ENCODE results near the gene PRND.
"Not testable (repeated sequence)": the region's sequence is repeated elsewhere in the genome, so short reads cannot be mapped to it uniquely, and the experiment has no call there.

PRND gene

DNA sequence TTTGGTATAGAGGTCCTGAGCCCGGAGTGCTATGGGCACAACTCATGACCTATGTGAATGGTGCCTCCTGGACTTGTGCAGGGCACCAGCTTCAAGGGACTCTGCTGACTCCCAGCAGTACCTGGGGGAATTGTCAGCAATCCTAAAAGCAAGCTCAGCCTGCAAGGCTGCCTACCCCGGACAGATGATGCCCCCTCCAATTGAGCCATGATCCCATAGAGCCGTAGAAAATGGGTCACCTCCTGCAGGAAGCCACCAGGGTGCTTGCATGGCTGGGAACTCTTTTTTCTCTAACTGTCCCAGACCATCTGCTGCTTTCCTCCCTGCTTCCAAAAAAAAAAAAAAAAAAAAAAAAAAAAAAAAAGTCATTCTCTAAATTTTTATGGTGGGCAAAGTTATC is 12.9 kb upstream of the PRND start:
- DNase-seq (ENCODE audit: low read depth), result no peak

DNA sequence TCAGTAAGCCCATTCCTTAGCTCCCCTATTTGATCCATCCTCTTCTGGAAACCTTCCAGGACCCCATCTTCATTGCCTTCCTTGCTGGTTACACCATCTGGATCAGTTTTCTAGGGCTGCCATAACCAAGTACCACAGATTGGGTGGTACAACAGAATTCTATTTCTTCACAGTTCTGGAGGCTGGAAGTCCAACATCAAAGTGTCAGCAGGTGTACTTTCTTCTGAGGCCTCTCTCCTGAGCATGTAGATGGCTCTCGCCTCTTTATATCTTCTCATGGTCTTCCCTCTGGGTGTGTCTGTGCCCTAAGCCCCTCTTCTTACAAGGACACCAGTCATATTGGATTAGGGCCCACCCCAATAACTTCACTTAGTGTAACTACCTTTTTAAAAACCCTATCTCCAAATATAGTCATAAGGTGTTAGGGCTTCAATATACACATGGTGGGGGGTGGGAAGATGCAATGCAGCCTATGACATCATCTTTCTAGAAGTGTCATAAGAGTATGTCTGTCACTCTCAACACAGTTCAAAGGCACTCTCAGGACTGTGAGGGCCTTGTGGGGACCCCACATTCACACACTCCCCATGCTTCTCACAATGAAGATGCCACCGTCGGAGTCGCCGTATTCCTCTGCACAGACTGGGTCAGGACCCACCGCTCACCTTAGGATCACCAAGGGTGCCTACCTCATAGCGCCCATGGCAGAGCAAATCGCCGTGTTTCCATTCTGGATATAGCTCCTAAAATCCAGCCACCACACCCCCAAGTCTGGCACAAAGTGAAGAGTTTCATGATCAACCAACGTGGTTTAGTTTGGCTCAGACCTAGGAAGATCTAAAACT is 12.2 kb upstream of the PRND start:
- DNase-seq (ENCODE audit: low read depth), result no peak

DNA sequence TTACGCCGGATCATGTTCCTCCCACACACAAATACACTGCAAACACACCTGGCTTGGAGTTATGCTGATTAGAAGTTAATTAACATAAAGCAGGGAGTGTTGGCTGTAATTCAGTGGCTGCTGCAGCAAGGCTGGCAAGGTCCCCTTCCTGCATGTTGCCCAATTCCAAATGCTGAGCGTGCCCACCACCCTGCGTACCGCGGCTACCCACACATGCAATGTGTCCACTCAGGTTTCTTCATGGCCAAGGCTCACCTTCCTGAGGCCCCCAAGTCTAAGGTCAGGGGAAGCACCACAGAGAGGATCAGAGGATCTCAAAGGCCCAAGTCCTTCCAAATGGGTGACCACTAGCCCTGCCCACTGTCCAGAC is 11.6 kb upstream of the PRND start:
- DNase-seq (ENCODE audit: low read depth), result no peak

DNA sequence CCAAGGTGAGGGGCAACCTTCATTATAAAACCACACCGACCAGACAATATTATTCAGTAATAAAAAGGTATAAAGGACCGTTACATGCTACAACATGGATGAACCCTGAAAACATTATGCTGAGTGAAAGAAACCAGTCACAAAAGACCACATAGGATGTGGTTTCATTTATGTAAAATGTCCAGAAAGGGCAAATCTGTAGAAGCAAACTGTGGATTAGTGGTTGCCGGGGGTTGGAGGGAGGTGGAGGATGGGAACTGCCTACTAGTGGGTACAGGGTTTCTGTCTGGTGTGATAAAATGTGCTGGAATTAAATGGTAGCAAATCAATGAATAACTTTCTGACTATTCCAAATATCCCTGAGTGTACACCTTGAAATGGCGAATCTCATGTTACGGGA is 10.2 kb upstream of the PRND start:
- no peak for DNase-seq (ENCODE audit: low read depth)

DNA sequence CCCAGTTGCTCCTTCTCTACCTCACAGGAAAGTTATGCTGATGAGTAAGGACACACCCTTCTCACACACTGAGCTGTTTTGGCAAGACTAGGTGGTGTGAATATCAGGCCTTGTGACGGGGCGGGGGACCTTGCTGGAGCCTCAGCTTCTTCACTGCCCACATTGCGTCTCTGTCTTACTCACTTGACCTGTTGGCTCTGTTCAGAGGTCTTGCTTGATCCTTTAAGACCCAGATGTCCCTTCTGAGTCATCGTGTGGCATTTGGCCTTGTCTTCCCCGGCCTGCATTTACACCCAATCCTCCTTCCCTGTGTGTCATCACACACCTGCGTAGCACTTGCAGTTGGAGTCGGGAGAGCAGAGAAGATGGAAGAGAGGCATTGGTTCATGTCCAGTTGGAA is 8.3 kb upstream of the PRND start:
- DNase-seq (ENCODE audit: low read depth), result no peak

DNA sequence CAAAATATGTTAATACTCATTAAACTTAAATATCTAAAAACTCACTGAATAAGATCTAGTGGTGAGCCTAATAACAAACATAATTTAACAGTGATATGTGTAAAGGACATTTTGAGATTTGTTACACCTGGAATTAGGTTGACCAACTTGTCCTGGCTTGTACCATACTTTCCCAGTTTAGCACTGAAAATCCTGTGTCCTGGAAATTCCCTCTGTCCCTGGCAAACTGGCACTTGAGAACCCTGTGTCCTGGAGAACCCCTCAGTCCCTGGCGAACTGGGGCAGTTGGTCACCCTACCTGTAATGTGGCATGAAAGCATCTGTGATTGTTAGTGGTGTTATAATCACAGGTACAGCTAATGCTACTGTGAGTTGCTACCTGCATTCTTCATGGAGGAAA is 6.9 kb upstream of the PRND start:
- no peak for DNase-seq (ENCODE audit: low read depth)

DNA sequence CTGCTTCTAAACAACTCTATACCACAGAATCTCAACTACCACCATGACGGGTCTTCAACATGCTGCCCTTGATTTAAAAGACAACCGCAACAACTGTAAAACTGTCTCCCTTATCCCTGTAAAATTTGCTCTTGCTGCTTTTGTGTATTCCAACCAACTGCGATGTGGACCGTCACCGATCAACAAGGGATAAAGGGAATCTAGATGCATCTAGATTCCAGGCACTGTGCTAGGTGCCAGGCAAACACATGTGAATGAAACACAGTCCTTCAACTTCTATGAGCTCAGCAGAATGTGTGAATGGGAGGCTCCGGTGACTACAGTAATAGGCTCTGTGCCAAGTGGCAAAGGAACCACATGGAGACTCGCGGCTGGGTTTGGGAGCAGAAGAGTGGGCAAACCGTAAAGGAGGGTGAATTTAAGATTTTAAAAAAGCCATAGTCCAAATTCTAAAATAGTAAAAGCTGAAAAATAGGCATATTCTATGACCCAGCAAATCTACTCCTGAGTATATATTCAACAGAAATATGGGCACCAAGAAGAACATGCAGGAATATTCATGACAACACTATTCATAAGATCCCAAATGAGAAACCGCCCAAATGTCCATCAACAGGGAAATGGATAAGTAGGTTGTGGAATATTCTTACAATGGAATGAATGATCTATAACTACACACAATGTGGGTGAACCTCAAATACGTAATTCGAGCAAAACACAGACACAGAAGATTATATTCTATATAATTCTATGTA is 3.7 kb upstream of the PRND start:
- no peak for DNase-seq (ENCODE audit: low read depth)

DNA sequence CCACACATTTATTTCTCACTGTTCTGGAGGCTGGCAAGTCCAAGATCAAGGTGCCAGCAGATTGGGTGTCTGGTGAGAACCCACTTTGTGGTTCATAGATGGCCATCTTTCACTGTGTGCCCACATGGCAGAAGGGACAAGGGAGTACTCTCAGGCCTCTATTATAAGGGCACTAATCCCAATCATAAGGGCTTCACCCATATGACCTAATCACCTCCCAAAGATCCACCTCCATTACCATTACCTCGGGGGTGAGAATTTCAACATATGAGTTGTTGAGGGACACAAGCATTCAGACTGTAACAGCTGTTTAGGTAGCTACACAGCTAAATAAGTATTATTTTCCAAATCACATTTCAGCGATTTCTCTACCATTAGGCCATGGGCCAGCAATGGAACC is 2.5 kb upstream of the PRND start:
- DNase-seq (ENCODE audit: low read depth), result no peak

DNA sequence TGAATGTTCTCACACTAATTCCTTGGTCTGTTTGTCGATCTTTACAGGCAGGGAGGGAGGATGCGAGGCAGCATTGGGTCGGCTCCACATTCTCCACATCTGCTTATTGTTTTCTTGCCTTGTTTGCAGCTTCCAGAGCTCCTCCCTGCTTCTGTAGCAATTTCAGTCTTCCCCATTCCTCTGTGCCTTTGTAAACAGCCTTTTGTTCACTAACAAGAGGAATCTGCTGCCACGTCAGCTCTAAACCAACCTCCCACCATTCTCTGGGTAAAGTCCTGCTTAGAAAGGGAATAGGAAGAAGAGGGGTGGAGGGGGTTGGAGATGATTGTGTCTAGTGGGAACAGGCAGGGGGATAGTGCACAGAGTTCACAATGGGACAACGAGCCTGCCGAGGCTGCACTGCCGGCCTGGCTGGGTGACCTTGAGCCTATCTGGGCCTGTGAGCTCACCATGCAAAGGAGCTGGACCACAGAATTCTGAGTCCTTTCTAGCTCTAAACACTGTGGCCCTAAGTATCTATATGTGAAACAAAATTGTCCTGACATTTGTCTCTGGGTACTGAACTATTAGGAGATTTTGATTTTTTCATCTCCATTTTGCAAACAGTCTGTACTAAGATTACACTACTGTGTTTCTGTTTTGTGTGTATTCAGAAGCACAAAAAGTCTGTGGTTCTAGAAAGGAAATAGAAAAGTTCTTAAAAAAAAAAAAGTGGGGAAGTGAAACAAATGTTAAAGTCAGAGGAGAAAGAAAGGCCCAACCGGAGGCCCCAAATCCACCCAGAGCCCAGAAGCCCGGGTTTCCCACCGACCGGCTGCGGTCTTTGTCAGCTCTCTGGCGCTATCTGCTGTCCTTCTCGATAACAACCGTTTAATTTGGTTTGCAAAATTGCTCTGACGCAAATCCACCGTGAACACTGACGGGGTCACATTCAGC is 1.4 kb upstream of the PRND start:
- DNase-seq (ENCODE audit: low read depth), result peak; percentile 60

DNA sequence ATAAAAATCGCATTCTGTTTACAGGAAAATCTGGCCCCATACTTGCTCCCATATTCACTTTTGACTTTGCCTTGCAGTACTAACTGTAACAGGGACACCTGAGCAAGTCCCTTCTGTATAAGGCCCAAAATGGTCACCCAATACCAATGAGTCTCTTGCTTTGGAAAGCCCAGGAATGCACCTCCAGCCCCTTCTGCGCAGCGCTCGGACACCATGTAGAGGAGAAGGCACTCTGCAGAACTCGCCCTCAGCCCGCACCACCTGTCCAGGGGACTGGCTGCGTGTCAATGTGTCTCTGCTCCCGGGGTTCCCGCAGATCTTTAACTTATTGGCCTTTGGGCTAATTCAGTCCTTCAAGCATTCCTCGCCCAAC is 746 bp upstream of the PRND start:
- no peak for DNase-seq (ENCODE audit: low read depth)

DNA sequence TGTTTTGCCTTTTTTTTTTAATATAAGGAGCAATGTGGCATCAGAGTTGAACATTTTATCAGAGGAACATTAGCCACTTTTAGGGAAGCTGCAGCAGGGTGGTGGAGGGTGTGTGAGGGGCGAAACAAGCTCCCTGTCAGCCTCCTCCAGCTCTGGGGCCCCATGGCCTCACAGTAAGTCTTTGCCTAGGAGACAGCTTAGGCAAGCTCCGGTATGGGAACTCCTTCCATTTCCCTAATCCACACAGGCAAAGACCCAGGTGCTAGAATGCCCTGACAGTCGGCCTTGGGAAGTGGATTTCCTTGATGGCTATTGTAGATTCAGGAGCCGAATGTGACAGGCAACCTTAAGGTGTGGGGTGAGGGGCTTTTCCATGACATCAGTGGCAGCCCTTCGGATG is 862 bp downstream of the PRND start:
- no peak for DNase-seq (ENCODE audit: low read depth)

DNA sequence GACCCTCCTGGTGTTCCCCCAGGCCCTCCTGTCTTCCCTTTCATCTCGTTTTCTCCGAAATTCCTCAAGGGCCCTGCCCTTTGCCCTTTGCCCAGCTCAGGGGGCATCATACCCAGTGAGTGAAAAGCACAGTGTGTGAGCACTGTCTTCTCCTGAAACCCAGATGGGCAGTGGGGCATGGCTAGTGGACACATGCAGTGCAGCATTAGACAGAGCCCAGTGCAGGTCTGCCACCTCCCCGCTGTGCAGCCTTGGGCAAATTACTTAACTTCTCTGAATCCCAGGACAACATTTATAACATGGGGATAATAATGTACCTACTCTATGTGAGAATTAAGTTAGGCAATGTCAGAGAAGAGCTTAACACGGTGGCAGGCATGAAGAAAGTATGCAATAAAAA is 1.3 kb downstream of the PRND start:
- DNase-seq (ENCODE audit: low read depth), result no peak

DNA sequence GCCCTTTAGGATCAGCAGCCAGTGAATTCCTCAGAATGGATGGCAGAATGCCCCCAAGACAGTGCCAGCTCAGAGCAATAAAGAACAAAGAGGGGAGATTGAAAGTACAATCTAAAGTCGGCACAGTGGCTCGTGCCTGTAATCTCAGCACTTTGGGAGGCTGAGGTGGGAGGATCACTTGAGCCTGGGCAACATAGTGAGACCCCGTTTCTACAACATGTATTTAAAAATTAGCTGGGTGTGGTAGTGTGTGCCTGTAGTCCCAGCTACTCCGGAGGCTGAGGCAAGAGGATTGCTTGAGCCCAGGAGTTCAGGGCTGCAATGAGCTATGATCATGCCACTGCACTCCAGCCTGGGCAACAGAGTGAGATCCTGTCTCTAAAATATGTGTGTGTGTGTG is 1.8 kb downstream of the PRND start:
- not testable (repeated sequence) for DNase-seq (ENCODE audit: low read depth)

DNA sequence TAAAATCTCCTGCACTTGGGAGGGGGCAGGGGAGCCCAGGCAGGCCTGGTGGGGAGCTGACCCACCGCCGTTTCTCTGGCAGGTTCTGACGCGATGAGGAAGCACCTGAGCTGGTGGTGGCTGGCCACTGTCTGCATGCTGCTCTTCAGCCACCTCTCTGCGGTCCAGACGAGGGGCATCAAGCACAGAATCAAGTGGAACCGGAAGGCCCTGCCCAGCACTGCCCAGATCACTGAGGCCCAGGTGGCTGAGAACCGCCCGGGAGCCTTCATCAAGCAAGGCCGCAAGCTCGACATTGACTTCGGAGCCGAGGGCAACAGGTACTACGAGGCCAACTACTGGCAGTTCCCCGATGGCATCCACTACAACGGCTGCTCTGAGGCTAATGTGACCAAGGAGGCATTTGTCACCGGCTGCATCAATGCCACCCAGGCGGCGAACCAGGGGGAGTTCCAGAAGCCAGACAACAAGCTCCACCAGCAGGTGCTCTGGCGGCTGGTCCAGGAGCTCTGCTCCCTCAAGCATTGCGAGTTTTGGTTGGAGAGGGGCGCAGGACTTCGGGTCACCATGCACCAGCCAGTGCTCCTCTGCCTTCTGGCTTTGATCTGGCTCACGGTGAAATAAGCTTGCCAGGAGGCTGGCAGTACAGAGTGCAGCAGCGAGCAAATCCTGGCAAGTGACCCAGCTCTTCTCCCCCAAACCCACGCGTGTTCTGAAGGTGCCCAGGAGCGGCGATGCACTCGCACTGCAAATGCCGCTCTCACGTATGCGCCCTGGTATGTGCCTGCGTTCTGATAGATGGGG is 3.0 kb downstream of the PRND start:
- DNase-seq (ENCODE audit: low read depth), result no peak

DNA sequence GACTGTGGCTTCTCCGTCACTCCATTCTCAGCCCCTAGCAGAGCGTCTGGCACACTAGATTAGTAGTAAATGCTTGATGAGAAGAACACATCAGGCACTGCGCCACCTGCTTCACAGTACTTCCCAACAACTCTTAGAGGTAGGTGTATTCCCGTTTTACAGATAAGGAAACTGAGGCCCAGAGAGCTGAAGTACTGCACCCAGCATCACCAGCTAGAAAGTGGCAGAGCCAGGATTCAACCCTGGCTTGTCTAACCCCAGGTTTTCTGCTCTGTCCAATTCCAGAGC is 3.5 kb downstream of the PRND start:
- no peak for DNase-seq (ENCODE audit: low read depth)

DNA sequence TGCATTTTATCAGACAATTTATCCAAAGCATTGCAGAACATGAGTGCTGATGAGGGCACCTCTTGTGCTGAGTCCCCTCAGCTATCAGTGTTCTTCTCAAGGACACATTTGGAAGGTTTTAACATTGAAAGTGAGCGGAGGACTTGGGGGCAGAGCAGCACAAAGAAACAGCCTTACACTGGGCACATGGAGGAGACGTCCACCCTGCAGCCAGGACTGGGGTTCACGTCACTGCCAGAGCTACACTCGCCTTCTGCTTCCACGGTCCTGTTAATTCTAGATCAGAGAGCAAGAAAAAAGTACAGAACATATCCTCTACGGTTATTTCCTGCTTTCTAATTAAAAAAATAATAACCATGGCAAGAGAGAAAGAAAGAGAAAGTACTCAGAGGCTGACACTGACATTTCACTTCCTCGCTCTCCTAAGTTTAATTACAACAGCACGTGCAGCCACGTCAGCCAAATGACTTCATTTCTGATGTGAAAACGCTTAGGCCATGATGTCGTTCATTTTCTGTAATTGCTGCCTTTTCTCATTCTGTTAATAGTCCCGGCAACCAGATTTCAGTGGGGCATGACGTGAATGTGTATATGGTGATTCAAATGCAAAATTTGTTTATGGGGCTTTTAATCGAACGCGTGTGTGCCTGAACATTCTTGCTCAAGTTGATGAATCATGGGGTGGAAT is 5.1 kb downstream of the PRND start:
- no peak for DNase-seq (ENCODE audit: low read depth)

DNA sequence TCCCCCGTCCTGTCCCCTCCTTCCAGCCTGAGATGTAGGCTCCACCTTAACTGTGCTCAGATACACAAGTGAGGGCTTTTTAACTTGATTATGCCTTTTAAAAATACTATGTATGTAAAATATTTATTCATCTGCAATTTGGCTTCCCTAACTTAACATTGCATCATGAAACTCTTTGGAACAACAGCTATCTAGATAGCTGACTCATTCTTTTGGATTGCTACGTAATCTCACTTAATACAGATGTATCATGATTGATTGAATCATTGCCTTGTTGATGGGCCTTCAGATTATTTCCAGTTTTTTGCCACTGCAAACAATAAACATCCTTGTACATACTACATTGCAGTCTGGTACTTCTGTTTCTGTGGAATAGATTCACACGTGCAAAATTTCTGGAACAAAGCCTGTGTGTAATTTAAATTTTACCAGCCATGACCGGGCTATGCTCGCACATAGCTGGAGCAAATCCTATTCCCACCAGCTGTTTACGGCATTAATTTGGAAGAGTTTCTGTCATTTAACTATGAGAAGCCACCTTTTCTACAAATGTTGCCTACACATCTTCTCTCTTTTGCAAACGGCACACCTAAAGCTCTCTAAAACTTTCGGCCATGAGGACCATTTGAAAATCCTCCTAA is 6.5 kb downstream of the PRND start:
- no peak for DNase-seq (ENCODE audit: low read depth)

DNA sequence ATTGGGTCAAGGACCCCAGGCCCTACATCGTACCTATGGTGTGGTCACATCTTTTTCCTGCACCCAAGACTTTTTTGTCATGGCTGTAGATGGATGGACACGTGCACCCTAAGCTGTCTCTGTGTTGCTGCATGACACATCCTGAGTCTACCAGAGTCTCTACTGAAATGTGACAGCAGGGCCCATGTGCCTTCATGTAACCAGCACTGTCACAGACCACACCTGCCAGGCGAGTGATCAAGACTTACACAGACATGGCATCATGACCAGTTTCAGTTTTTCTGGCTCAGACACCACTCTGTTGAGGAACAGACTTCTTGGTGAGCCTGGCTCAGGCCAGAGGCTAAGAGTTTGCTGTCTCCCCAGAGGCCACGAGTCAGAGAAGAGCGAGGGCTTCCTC is 7.6 kb downstream of the PRND start:
- no peak for DNase-seq (ENCODE audit: low read depth)

DNA sequence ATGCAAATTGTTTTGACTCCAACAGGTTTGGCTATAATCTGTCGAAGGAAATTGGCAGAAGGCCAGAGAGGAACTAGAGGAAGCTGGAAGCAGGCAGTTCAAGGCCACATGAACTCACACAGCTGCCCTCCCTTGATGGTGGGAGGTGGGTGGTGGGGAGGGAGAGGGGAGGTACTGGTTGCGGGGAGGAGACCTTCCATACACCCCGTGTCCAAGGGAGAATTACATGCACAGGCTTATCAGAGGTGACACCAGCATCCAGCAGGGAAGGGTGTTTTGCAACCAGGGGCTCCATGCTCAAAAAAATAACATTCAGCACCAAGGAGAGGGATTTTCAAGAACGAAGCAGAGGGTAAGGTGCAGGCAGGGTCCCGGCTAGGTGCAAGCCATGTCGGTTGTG is 9.1 kb downstream of the PRND start:
- DNase-seq (ENCODE audit: low read depth), result no peak

DNA sequence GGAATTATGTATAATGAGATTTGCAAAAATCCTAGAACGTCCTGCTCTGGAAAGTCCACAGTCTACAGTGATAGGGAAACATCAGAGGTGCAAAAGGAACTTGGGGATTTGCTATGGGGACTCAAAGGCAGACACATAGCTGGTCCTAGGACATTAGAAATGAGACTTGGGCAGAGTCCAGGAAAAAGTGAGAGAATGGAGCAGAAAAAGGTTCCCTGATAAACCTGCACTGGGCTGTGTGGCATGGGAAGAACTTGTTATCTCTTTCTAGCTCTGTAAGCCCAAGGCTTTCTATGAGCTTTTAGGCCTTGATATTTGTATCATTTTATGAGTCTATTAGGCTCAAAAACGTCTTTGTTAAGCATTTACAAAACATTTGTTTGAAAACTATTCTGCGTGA is 15.2 kb downstream of the PRND start:
- no peak for DNase-seq (ENCODE audit: low read depth)
